ENCODE data around the gene ARHGAP6. TPM values are rescaled to one million over a fixed set of nuclear protein-coding genes. Genes with fewer than 3 reads are reported as not detected.

Gene ARHGAP6
- total and polyA plus RNA-seq, 2 experiments from 2014 or later = 0.26 to 0.59 TPM

GRCh38 chrX:11131146-11131545 is 534.6 kb downstream of the ARHGAP6 start:
- Histone ChIP-seq H3K9me2 (ENCODE audit: insufficient read depth) (no peaks in the 10 kb centered on the region), H3F3A (replicated peaks; ENCODE audit: low read depth) (no peaks in the 10 kb centered on the region)

GRCh38 chrX:11130136-11130535 is 535.6 kb downstream of the ARHGAP6 start:
- Histone ChIP-seq H2AFZ (no peak overlapping the region), H3K4me1 (ENCODE audit: insufficient read depth) (no peaks in the 10 kb centered on the region), H3K27me3 (ENCODE audit: insufficient read depth) (no peaks in the 10 kb centered on the region), H3K36me3 (ENCODE audit: insufficient read depth) (no peaks in the 10 kb centered on the region), H4K20me1 (replicated peaks; ENCODE audit: insufficient read depth) (no peaks in the 10 kb centered on the region), H3K79me2 (replicated peaks; ENCODE audit: insufficient read depth) (no peaks in the 10 kb centered on the region), H3K4me3 (no peak overlapping the region), H3K4me2 (no peak overlapping the region), H3K27ac (ENCODE audit: low read depth) (no peak overlapping the region), H3F3A (replicated peaks; ENCODE audit: low read depth) (no peaks in the 10 kb centered on the region), H3K9me2 (ENCODE audit: insufficient read depth) (no peaks in the 10 kb centered on the region)
- TF ChIP-seq JUNB (IDR thresholded peaks at IDR 0.05; ENCODE audit: unreplicated experiment) = no peak
- H3K4me3 Mint-ChIP-seq = no peak overlapping the region
- H3K27ac Mint-ChIP-seq = no peak overlapping the region
- no peaks in the 10 kb centered on the region for H3K9me3 Mint-ChIP-seq
- H3K27me3 Mint-ChIP-seq (ENCODE audit: insufficient read depth, low read depth, poor library complexity) = no peaks in the 10 kb centered on the region
- peaks cover 8% of the 10 kb centered on the region; the same call in 1 of the 3 replicates for H3K4me1 Mint-ChIP-seq
- ATAC-seq (no peak), DNase-seq (ENCODE audit: low spot score) (no peak)
- H3K36me3 Mint-ChIP-seq (ENCODE audit: low read depth) = no peaks in the 10 kb centered on the region

More at GRCh38 chrX:11131146-11131545, 534.6 kb downstream of the ARHGAP6 start:
- Mint-ChIP-seq H3K4me3 (no peak overlapping the region), H3K27me3 (ENCODE audit: insufficient read depth, low read depth, poor library complexity) (no peaks in the 10 kb centered on the region), H3K27ac (no peak overlapping the region), H3K9me3 (no peaks in the 10 kb centered on the region), H3K36me3 (ENCODE audit: low read depth) (no peaks in the 10 kb centered on the region), H3K4me1 (peaks cover 8% of the 10 kb centered on the region; the same call in 1 of the 3 replicates)
- Histone ChIP-seq H2AFZ (no peak overlapping the region), H3K36me3 (ENCODE audit: insufficient read depth) (no peaks in the 10 kb centered on the region), H3K4me3 (no peak overlapping the region), H3K27me3 (ENCODE audit: insufficient read depth) (no peaks in the 10 kb centered on the region), H3K27ac (ENCODE audit: low read depth) (no peak overlapping the region), H3K79me2 (replicated peaks; ENCODE audit: insufficient read depth) (no peaks in the 10 kb centered on the region), H3K4me1 (ENCODE audit: insufficient read depth) (no peaks in the 10 kb centered on the region), H4K20me1 (replicated peaks; ENCODE audit: insufficient read depth) (no peaks in the 10 kb centered on the region), H3K4me2 (no peak overlapping the region)
- no peak for DNase-seq (ENCODE audit: low spot score)
- no peak for TF ChIP-seq EZH2phosphoT487 (IDR thresholded peaks at IDR 0.05; ENCODE audit: unreplicated experiment)
- no peak for ATAC-seq

GRCh38 chrX:11129534-11130105 is 536.1 kb downstream of the ARHGAP6 start:
- peak; percentile 14 for DNase-seq (ENCODE audit: low spot score)
- Histone ChIP-seq H3K27ac (ENCODE audit: low read depth) (no peak overlapping the region), H2AFZ (no peak overlapping the region), H3K4me2 (no peak overlapping the region), H3K36me3 (ENCODE audit: insufficient read depth) (no peaks in the 10 kb centered on the region), H3K9me2 (ENCODE audit: insufficient read depth) (no peaks in the 10 kb centered on the region), H3F3A (replicated peaks; ENCODE audit: low read depth) (no peaks in the 10 kb centered on the region), H3K4me1 (ENCODE audit: insufficient read depth) (no peaks in the 10 kb centered on the region), H3K4me3 (no peak overlapping the region), H4K20me1 (replicated peaks; ENCODE audit: insufficient read depth) (no peaks in the 10 kb centered on the region), H3K79me2 (replicated peaks; ENCODE audit: insufficient read depth) (no peaks in the 10 kb centered on the region), H3K27me3 (ENCODE audit: insufficient read depth) (no peaks in the 10 kb centered on the region)
- H3K4me3 Mint-ChIP-seq = no peak overlapping the region
- no peaks in the 10 kb centered on the region for H3K9me3 Mint-ChIP-seq
- H3K27me3 Mint-ChIP-seq (ENCODE audit: insufficient read depth, low read depth, poor library complexity) = no peaks in the 10 kb centered on the region
- no peak overlapping the region for H3K27ac Mint-ChIP-seq
- no peaks in the 10 kb centered on the region for H3K36me3 Mint-ChIP-seq (ENCODE audit: low read depth)
- H3K4me1 Mint-ChIP-seq = peaks cover 8% of the 10 kb centered on the region; the same call in 1 of the 3 replicates
- ATAC-seq = no peak
- TF ChIP-seq CREB1 (CRISPR knock-in tag; IDR thresholded peaks at IDR 0.05; ENCODE audit: low read depth) (no peak), ZNF462 (CRISPR knock-in tag; IDR thresholded peaks at IDR 0.05) (no peak), REST (IDR thresholded peaks at IDR 0.05; ENCODE audit: unreplicated experiment) (no peak), NANOG (IDR thresholded peaks at IDR 0.05; ENCODE audit: borderline replicate concordance) (no peak), EZH2 (IDR thresholded peaks at IDR 0.05; ENCODE audit: low read depth, unreplicated experiment) (no peak), EZH2phosphoT487 (IDR thresholded peaks at IDR 0.05; ENCODE audit: unreplicated experiment) (no peak)
